Astrocyte of the hippocampus (primary cell): ENCODE results near the gene TUBA1C.
"Not testable (repeated sequence)": the region's sequence is repeated elsewhere in the genome, so short reads cannot be mapped to it uniquely, and the experiment has no call there.

ENCODE experiments used
- DNase-seq: peaks from one replicate; pipeline ENCODE4 v3.0.0; 2011; ENCODE audit warnings: low read depth, low spot score

TUBA1C gene

DNA sequence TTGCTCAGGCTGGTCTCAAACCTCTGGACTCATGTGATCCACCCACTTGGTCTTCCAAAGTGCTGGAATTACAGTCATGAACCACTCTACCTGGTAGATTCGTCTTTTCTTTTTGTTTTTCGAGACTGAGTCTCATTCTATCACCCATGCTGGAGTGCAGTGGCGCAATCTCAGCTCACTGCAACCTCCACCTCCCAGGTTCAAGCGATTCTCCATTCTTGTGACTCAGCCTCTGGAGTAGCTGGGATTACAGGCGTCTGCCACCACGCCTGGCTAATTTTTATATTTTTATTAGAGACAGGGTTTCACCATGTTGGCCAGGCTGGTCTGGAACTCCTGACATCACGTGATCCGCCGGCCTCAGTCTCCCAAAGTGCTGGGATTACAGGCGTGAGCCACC, 9.4 kb upstream of the TUBA1C start:
- DNase-seq, result not testable (repeated sequence)

DNA sequence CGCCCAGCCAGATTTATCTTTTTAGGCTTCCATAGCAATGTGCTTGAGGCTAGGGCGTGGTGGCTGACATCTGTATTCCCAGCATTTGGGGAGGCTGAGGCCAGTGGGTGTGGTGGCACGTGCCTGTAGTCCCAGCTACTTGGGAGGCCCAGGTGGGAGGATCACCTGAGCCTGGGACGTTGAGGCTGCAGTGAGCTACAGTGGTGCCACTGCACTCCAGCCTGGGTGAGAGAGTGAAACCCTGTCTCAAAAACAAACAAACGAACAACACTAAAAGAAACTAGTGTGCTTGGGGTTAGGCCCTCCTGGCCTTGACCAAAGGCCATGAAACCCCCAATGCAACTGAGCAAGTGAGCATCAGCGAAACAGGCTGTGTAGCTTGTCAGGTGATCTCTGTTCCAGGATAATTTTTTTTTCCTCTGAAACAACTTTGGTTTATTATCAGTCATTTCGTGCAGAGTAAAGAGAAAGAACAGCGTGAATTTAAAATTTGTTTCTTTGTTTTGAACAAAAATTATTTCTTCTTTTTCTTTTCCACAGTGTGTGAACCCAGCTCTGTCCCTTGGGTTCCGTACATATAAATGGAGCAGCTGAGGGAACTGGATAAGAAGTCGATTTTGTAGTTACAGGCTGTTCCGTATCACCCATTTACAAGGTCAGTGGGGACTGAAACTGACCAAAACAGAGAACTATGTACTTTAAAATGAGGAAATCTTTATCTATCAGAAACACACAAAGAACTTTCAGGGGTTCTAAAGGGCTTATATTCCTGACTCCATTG, 8.8 kb upstream of the TUBA1C start:
- DNase-seq, result no peak

DNA sequence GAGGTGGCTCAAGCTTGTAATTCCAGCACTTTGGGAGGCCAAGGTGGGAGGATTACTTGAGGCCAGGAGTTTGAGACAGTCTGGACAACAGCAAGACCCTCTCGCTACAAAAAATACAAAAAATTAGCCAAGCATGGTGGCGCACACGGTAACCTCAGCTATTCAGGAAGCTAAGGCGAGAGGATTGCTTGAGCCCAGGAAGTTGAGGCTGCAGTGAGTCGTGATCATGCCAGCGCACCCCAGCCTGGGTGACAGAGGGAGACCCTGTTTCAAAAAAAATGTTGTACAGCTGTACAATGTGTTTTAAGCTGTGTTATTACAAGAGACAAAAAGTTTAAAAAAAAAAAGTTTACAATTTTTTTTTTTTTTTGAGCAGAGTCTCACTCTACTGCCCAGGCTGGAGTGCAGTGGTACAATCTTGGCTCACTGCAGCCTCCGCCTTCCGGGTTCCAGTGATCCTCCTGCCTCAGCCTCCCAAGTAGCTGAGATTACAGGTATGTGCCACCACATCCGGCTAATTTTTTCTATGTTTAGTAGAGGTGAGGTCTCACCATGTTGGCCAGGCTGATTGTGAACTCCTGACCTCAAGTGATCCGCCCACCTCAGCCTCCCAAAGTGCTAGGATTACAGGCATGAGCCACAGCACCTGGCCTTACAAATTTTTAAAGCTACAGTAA, 7.2 kb upstream of the TUBA1C start:
- not testable (repeated sequence) for DNase-seq

DNA sequence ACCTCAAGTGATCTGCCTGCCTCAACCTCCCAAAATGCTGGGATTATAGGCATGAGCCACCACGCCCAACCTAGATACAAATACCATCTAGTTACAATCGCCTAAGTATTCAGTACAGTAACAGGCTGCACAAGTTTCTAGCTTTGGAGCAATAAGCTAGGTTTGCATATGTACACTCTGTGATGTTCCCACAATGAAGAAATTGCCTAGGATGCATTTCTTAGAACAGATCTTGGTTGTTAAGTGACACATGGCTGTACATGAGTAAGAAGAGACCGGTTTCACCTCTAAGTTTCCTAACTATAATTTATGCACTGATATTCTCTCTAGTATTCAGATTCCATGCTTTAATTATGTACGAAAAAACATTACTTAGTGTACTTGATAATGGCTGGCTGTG, 5.4 kb upstream of the TUBA1C start:
- no peak for DNase-seq

DNA sequence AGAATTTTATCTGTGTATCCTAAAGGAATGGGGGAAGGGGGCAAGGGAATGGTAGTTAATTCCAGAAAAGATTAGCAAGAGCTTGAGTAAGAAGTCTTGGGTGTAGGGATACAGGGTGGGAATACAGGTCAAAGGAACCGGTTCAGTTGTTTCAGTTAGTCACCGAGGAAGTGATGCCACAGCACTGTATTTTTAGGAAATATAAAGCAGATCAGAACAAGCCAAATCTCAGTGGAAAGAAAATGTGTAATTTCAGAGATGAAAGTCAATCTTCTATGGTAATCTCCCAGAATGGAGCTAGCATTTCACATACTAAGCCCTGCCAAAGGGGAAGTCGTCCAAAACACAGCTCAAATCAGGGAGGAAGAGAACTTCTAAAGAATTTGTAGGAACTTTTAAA, 4.7 kb upstream of the TUBA1C start:
- no peak for DNase-seq

DNA sequence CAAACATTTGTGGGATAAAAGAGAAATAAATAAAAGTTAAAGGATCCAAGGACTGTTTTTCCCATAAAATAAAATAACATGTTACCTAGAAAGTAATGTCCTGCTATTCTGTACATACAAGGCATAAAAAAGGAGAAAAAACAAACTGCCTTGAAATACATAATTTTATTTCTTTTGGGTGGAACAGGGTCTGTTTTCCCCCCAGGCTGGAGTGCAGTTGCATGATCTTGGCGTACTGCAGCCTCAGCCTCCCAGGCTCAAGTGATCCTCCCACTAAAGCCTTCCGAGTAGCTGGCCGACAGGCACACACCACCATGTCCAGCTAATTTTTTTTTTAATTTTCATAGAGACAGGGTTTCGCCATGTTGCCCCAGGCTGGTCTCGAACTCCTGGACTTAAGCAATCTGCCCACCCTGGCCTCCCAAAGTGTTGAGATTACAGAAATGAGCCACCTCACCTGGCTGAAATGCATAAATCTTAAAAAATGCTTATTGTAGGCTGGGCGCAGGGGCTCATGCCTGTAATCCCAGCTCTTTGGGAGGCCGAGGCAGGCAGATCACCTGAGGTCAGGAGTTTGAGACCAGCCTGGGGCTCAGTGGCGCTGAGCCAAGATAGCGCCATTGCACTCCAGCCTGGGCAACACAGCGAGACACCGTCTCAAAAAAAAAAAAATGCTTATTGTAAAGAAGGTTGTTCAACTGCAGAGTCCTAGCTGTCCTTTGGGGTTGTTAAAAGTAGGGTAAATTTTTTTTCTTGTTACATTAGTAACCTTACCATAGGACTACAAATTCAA, 4.1 kb upstream of the TUBA1C start:
- no peak for DNase-seq

DNA sequence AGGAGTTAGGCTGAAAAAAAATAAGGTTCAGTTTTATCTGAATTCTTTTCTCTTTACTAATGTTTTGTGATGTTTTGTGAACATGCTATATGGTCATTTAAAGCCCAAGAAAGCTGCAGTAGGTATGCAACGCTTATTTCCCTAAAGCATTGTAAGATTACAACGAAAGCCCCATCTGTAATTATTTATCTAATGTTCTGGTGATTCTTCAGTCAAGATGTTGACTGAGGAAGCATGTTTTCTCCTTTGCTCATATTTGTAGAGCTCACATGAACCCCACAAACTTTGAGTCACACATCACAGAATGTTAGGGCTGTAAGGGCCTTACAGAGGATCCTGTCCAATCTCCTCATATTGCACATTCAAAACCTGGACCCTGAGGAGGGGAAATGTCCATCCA, 3.2 kb upstream of the TUBA1C start:
- no peak for DNase-seq

DNA sequence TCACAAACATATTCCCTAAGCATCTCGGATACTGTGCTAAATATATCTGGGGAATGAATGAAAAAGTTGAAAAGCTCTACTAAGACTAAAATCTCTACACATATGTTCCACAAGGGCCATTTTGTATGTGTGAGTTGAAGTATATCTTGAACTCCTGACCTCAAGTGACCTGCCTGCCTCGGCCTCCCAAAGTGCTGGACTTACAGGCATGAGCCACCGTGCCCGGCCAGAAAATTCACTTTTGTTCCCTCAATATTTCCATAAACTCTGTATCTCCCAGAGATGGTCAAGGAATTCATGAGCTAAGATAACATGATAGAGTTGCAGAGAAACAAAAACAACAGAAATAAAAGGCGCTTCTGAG, 1.5 kb upstream of the TUBA1C start:
- DNase-seq, result no peak

DNA sequence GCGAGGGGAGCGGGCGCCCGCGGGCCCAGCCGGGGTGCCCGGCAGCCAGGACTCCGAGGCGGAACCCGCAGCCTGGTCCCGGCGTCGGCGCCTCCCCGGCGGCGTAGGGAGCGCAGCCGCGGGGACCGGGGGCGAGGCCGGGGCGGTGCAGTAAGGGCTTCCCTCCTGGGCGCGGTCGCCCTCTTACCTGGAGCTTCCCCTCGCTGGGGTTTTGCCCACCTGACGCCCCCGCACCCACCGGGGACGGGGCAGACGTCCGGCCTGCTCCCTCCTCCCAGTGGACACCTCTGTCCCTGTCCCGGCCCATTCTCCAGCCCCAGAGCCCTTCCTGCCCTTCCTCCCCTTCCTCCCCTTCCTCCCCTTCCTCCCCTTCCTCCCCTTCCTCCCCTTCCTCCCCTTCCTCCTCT, 413 bp upstream of the TUBA1C start:
- DNase-seq, result peak; percentile 72

DNA sequence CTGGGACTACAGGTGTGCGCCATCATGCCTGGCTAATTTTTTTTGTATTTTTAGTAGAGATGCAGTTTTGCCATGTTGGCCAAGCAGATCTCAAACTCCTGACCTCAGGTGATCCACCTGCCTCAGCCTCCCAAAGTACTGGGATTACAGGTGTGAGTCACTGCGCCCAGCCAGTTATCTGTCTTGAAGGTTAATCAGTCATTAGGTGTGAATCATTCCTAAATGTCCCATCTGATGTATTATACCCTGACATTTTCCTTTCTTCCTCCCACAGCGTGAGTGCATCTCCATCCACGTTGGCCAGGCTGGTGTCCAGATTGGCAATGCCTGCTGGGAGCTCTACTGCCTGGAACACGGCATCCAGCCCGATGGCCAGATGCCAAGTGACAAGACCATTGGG, 4.3 kb downstream of the TUBA1C start:
- DNase-seq, result not testable (repeated sequence)

DNA sequence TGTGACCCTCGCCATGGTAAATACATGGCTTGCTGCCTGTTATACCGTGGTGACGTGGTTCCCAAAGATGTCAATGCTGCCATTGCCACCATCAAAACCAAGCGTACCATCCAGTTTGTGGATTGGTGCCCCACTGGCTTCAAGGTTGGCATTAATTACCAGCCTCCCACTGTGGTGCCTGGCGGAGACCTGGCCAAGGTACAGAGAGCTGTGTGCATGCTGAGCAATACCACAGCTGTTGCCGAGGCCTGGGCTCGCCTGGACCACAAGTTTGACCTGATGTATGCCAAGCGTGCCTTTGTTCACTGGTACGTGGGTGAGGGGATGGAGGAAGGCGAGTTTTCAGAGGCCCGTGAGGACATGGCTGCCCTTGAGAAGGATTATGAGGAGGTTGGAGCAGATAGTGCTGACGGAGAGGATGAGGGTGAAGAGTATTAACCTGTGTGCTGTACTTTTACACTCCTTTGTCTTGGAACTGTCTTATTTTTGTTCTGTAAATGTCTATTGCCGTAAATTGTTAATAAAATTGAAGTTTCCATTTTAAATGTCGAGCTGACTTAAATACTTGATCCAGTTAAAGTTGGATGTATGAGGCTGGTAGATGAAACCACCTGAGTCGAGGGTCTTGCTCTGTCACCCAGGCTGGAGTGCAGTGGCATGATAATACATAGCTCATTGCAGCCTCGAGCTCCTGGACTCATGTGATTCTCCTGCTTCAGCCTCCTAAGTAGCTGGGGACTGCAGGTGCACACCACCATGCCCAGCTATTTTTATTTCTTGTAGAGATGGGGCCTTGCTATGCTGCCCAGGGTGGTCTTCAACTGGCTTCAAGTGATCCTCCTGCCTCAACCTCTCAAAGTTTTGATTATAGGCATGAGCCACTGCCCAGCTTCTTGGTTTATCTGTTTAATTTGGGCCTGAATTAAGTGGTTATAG, 8.2 kb downstream of the TUBA1C start:
- DNase-seq, result no peak

DNA sequence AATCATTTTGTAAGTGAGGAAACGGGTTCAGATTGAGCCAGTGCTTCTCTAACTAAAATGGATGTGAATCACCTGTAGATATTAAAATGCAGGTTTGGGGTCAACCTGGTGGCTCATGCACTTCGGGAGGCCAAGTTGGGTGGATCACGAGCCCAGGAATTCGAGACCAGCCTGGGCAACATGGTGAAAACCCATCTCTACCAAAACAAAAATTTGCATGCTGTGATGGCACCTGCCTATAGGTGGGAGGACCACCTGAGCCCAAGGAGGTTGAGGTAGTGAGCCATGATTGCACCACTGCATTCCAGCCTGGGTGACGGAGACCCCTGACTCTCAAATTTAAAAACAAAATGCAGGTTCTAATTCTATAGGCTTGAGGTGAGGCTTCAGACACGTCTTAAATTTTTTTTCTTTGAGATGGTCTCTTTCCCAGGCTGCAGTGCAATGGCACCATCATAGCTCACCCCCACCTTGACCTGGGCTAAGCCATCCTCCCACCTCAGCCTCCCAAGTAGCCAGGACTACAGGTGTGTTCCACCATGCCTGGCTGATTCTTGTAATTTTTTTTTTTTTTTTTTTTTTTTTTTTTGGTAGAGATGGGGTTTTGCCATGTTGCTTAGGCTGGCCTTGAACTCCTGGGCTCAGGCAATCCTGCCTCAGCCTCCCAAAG, 9.0 kb downstream of the TUBA1C start:
- no peak for DNase-seq

DNA sequence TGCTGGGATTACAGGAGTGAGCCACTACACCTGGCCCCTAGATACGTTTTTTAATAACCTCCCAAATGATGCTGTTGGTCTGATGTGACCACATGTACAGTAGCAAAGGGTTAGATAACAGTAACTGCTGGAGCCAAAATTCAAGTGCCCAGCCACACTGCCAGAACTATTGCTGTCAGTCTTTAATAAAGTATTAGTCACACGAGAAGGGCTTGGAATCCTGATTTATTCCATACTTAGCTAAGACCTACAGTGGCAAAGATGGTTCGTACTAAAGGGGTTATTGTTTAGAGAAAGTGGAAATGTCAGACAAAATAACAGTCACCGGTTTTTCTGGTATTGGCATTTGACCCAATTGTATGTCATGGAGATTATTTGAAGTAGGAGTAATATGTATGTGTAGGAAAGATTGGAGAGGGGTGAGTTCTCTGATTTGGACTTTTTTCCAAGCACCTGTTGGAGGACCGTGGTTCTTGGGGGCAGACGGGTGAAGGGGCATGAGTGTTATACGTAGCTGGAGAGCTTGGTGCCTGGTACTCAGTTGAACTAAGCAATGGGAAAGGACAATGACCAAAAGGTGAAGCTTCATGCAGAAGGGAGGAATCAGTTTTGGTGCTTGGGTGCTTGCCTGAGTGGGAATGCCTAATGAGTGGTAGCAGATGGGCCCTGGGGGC, 9.7 kb downstream of the TUBA1C start:
- no peak for DNase-seq

DNA sequence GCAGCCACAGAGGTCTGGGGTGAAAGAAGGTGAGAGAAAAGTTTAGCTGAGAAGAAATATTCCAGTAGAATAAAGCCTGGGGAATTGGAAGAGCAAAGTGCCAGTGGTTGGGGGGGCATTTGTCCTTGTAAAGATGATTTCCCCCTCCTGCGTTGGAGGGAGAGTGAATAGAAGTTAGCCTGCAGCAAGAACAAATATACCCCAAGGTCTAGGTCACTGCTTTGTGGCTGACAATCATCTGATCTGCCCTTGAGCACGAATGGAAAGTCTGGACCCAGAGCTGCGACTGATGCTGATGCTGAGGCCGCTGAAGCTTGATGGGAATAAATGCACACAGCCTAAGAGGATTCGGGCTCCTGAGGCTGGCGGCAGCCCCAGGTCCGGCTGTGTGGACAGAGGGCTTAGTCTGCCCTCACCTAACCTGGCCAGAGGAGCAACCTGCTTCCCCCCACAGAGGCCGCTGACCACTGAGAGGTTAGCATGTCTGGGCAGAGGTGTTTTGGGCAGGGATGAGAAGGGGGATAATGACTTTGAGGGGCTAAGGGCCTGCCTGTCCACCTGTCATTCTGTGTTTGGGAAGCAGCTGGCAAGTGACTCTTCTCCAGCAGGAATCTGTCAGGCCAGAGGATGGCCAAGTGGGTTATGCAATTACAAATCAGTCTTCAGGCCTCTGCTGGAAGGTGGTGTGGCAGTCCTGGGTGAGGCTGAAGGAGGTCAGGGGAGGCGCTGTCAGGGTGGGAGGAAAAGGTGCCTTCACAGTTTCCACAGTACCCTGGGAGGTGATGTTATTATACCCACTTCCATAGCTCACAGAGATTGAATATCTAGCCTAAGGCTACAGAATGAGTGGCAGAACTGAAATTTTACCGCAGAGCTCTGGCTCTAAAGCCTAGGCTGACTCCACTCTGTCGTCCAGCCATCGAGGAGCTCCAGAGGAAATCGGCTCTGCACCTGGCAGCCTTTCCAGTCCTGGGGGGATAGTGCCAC, 11.7 kb downstream of the TUBA1C start:
- no peak for DNase-seq

DNA sequence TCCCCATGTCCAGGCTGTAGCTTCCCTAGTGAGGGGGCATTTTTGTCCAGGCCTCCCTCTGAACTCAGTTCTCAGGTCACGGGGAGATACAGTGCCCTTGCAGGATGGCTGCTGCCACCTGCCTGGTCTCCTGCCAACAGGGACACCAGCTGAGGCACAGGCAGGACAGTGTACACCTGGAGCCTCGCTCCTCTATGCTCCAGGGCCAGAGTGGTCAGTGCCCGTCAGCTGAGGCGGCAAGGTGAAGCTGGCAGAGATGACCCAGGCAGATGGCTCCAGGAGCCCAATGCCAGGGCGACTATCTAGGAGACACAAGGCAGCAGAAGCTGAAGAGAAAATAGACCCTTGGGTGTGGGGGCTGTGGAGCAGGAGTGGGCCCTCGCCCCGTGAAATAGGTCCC, 12.6 kb downstream of the TUBA1C start:
- DNase-seq, result no peak

DNA sequence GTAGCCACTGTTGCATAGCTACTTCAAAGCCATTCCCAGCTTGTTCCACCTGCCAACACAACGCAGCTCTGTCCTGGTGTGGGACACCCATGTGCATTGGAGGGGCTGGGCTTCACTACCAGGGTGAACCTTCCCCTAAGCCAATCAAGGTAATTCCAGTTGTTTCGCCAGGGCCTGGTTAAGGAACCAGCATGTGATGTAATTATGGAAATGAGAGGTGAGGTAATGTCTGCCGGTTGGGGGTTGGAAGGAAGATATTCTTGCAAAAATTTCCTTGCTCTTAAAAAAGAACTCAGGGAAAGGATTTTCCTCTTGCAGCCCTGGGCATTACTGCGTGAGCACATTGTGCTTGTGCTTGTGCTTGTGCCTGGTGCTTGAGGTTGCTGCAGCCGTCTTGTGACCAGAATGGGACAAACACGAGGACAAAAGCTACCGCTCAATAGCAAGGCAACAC, 14.9 kb downstream of the TUBA1C start:
- peak; percentile 70 for DNase-seq

DNA sequence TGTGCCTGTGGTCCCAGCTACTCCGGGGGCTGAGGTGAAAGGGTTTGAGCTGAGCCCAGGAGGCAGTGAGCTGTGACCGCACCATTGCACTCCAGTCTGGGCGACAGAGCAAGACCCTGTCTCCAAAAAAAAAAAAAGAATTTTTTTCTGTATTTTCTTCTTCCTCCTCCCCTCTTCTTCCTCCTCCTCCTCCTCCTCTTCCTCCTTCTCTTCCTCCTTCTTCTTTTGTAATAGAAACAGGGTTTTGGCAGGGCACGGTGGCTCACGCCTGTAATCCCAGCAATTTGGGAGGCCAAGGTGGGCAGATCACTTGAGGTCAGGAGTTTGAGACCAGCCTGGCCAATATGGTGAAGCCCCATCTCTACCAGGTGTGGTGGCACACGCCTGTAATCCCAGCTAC, 15.7 kb downstream of the TUBA1C start:
- DNase-seq, result not testable (repeated sequence)

DNA sequence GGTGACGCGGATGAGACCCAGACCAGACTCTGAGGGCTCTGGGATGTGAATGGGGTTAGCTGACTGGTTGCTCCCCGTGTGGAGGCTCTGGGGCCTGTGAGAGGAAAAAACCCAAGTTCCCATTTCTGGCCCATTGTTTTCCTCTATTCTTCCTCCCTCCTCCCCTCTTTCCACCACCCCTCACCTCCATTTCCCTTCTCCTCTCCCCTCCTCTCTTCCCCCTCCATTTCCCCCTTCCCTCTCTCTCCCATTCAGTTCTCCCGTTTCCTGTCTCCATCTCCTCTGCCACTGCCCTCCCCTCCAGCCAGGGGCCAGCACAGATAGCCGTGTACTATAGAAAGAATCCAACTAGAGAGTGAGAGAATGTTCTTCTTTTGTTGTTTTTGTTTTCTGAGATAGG, 17.4 kb downstream of the TUBA1C start:
- no peak for DNase-seq

DNA sequence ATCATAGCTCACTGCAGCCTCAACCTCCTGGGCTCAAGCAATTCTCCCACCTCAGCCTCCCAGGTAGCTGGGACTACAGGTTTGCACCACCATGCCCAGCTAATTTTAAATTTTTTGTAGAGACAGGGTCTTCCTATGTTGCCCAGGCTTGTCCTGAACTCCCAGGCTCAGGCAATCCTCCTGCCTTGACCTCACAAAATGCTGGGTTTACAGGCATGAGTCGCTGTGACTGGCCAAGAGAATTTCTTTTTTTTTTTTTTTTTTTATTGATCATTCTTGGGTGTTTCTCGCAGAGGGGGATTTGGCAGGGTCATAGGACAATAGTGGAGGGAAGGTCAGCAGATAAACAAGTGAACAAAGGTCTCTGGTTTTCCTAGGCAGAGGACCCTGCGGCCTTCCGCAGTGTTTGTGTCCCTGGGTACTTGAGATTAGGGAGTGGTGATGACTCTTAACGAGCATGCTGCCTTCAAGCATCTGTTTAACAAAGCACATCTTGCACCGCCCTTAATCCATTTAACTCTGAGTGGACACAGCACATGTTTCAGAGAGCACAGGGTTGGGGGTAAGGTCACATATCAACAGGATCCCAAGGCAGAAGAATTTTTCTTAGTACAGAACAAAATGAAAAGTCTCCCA, 18.0 kb downstream of the TUBA1C start:
- not testable (repeated sequence) for DNase-seq
